MM.1S (cell line): ENCODE measurements around the gene SUCO.

Experiments used
- DNase-seq: peaks from one replicate; pipeline ENCODE4 v3.0.0-alpha.2; 2015
- H2AFZ ChIP-seq: fragments of 300-600 bp; sonication (generic); 2 replicates; pipeline ENCODE4 v1.6.0; 2016; ENCODE audit warnings: antibody characterized with exemption, low read length
- H3F3A ChIP-seq: fragments of 300-600 bp; sonication (generic); 2 replicates; pipeline ENCODE4 v1.6.1; 2016; ENCODE audit warnings: mild to moderate bottlenecking, antibody characterized with exemption, low read length, moderate library complexity, mixed read lengths; ENCODE audit not compliant: insufficient read depth
- H3K27ac ChIP-seq: fragments of 300-600 bp; sonication (generic); 2 replicates; pipeline ENCODE4 v1.5.1; 2016; ENCODE audit warnings: mild to moderate bottlenecking, low read length
- H3K27me3 ChIP-seq: fragments of 300-600 bp; sonication (generic); replicated peaks from 2 replicates; pipeline ENCODE4 v1.6.0; 2016; ENCODE audit warnings: low read length; ENCODE audit not compliant: insufficient read depth
- H3K36me3 ChIP-seq: fragments of 300-600 bp; sonication (generic); replicated peaks from 2 replicates; pipeline ENCODE4 v1.6.1; 2016; ENCODE audit warnings: mild to moderate bottlenecking, low read length, mixed read lengths; ENCODE audit not compliant: insufficient read depth
- H3K4me1 ChIP-seq: fragments of 300-600 bp; sonication (generic); 2 replicates; pipeline ENCODE4 v1.6.1; 2016; ENCODE audit warnings: low read length, mixed read lengths
- H3K4me2 ChIP-seq: fragments of 300-600 bp; sonication (generic); 2 replicates; pipeline ENCODE4 v1.6.0; 2016; ENCODE audit warnings: low read depth, low read length
- H3K4me3 ChIP-seq: fragments of 300-600 bp; sonication (generic); 2 replicates; pipeline ENCODE4 v1.5.1; 2016; ENCODE audit warnings: low read length, mixed read lengths
- H3K79me2 ChIP-seq: fragments of 300-600 bp; sonication (generic); 2 replicates; pipeline ENCODE4 v1.6.1; 2016; ENCODE audit warnings: mixed run types, low read length, mixed read lengths
- H3K9ac ChIP-seq: fragments of 300-600 bp; sonication (generic); 2 replicates; pipeline ENCODE4 v1.6.1; 2016; ENCODE audit warnings: low read length, mixed read lengths
- H3K9me2 ChIP-seq: fragments of 300-600 bp; sonication (generic); replicated peaks from 2 replicates; pipeline ENCODE4 v1.6.1; 2016; ENCODE audit warnings: mild to moderate bottlenecking, low read length, mixed read lengths; ENCODE audit not compliant: insufficient read depth
- H3K9me3 ChIP-seq: fragments of 300-600 bp; sonication (generic); replicated peaks from 2 replicates; pipeline ENCODE4 v1.6.1; 2016; ENCODE audit warnings: mild to moderate bottlenecking, low read length, mixed read lengths; ENCODE audit not compliant: insufficient read depth
- H4K20me1 ChIP-seq: fragments of 300-600 bp; sonication (generic); 2 replicates; pipeline ENCODE4 v1.6.1; 2016; ENCODE audit warnings: mild to moderate bottlenecking, low read length, moderate library complexity, mixed read lengths; ENCODE audit not compliant: insufficient read depth
- CTCF ChIP-seq: fragments of 300-600 bp; sonication (generic); IDR thresholded peaks from 2 replicates; pipeline ENCODE4 v1.5.1; 2016; ENCODE audit warnings: antibody characterized with exemption, low read length, mixed read lengths
- EZH2 ChIP-seq: fragments of 300-600 bp; sonication (generic); optimal IDR thresholded peaks from 2 replicates; pipeline ENCODE3; 2017; ENCODE audit warnings: low read depth, mild to moderate bottlenecking, antibody characterized with exemption, low read length, mixed read lengths
- EZH2phosphoT487 ChIP-seq: fragments of 300-600 bp; sonication (generic); IDR thresholded peaks from 2 replicates; pipeline ENCODE4 v1.6.1; 2018; ENCODE audit warnings: antibody characterized with exemption, low read length

Gene SUCO

DNA sequence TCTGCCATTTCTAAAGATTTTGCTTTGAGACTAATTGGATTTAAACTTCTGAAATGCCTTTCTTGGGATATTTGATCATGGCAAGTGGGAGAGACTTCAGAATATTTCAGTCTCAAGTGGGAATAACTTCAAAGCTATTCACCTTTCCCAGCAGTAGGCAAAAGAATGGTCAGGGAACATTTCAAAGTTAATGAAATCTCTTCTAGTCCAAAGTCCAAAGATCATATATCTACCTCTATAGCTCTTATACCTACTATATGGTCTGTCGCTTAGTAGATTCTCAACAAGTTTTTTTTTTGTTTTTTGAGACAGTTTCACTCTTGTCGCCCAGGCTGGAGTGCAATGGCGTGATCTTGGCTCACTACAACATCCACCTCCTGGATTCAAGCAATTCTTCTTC, 44.6 kb upstream of the SUCO start:
- no peak overlapping the region for H3K27ac ChIP-seq
- H3K79me2 ChIP-seq: no peaks in the 10 kb centered on the region
- no peak overlapping the region for H3K4me2 ChIP-seq
- H3K9me3 ChIP-seq: no peaks in the 10 kb centered on the region
- no peak overlapping the region for H3K4me3 ChIP-seq
- no peak overlapping the region for H2AFZ ChIP-seq
- no peaks in the 10 kb centered on the region for H4K20me1 ChIP-seq
- no peaks in the 10 kb centered on the region for H3F3A ChIP-seq
- no peak for TF ChIP-seq EZH2
- TF ChIP-seq CTCF: no peak
- TF ChIP-seq EZH2phosphoT487: no peak
- no peaks in the 10 kb centered on the region for H3K36me3 ChIP-seq
- no peak for DNase-seq
- H3K9me2 ChIP-seq: no peaks in the 10 kb centered on the region
- no peaks in the 10 kb centered on the region for H3K4me1 ChIP-seq
- H3K9ac ChIP-seq: no peak overlapping the region
- H3K27me3 ChIP-seq: no peaks in the 10 kb centered on the region

GRCh38 chr1:172489847-172490246, 43.1 kb upstream of the SUCO start:
- Histone ChIP-seq H4K20me1 (no peaks in the 10 kb centered on the region), H3F3A (no peaks in the 10 kb centered on the region), H2AFZ (no peak overlapping the region), H3K9me3 (no peaks in the 10 kb centered on the region), H3K27ac (no peak overlapping the region), H3K9ac (no peak overlapping the region), H3K36me3 (no peaks in the 10 kb centered on the region), H3K4me1 (no peaks in the 10 kb centered on the region), H3K4me2 (no peak overlapping the region), H3K79me2 (no peaks in the 10 kb centered on the region), H3K4me3 (no peak overlapping the region), H3K27me3 (no peaks in the 10 kb centered on the region), H3K9me2 (no peaks in the 10 kb centered on the region)
- no peak for DNase-seq
- no peak for TF ChIP-seq CTCF
- TF ChIP-seq EZH2: no peak
- no peak for TF ChIP-seq EZH2phosphoT487

DNA sequence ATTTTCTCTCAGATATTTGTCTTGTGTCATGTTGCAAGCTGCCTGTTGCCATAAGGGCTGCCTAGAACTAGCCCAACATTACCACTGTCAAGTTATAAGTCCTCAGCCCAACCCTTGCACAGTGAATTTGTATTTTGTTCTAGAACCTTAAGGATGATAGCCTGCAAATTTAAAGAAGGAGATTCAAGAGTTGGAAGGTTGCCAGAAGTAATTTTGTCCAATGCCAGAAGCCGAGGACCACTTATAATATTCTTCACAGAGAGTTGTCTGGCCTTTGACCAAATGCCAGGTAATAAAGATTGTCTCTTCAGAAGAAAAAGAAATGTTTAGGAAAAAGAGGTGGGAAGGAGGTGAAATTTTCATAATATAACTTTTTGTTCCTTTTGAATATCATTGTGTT, 40.5 kb upstream of the SUCO start:
- H3F3A ChIP-seq: no peaks in the 10 kb centered on the region
- no peak overlapping the region for H3K4me3 ChIP-seq
- H3K9ac ChIP-seq: no peak overlapping the region
- TF ChIP-seq EZH2 (no peak), CTCF (no peak), EZH2phosphoT487 (no peak)
- no peak for DNase-seq
- H3K79me2 ChIP-seq: no peaks in the 10 kb centered on the region
- H3K27ac ChIP-seq: no peak overlapping the region
- no peaks in the 10 kb centered on the region for H3K4me1 ChIP-seq
- no peak overlapping the region for H2AFZ ChIP-seq
- no peaks in the 10 kb centered on the region for H4K20me1 ChIP-seq
- H3K9me2 ChIP-seq: no peaks in the 10 kb centered on the region
- H3K27me3 ChIP-seq: no peaks in the 10 kb centered on the region
- no peaks in the 10 kb centered on the region for H3K9me3 ChIP-seq
- no peak overlapping the region for H3K4me2 ChIP-seq
- no peaks in the 10 kb centered on the region for H3K36me3 ChIP-seq
